ENCODE data around the gene SLC7A4.
A peak's percentile ranks its signal among the peaks of the same experiment; 100 is the strongest.
"Not testable (repeated sequence)": the region's sequence is repeated elsewhere in the genome, so short reads cannot be mapped to it uniquely, and the experiment has no call there.

The SLC7A4 gene

GRCh38 chr22:21014726-21015465, 17.5 kb downstream of the SLC7A4 start, which contains the start of gene P2RX6:
TSS of gene P2RX6 (plus strand) at chr22:21015165. CDS start at chr22:21015175, 10 bp downstream.
- DNase-seq: no peak

- DNase-seq: peak; percentile 91
Observed at GRCh38 chr22:21014202-21014725, 18.1 kb downstream of the SLC7A4 start.

- DNase-seq: no peak
Observed at GRCh38 chr22:21013657-21014201, 18.6 kb downstream of the SLC7A4 start.

DNA sequence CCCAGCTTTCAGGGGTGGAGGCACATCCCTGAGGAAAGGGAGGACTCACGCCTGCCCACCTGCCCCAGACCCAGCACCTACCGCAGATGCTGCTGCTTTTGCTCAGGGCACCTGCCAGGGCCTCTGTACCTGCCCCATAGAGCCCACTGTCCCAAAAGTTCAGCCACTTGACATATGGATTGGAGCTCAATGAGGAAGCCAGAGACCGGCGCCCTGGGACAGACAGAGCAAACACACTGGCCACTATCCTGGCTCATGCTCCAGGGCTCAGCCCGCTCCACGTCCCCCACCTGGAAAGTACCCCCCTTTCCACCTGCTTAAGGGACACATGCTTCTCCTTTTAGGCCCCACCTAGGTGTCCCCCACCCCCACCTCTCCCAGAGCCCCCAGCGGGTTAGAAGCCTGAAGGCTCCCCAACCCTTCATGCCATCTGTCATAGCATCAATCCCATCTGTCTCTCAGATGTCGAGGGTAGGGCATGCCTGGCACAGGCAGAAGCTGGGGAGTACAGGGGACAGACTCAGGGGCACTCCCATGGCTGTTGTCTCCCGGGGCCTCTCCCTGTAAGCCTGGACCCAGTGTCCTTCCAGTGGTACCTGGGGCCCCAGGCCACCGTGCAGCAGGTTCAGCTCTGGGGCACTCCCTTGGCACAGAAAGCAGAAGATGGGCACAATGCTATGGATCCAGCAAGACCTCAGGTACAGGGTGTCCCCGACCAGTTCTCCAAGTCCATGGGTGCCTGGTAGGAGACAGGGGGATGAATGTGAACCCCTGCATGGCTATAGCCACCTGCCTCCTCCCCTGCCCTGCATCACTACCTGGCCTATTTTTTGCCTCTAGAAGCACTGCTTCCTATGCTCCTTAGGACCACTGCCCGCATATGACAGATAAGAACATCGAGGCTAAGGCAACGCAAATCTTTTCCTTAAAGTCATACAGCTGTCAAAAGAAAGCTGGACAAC, 19.6 kb downstream of the SLC7A4 start:
- no peak for DNase-seq

DNA sequence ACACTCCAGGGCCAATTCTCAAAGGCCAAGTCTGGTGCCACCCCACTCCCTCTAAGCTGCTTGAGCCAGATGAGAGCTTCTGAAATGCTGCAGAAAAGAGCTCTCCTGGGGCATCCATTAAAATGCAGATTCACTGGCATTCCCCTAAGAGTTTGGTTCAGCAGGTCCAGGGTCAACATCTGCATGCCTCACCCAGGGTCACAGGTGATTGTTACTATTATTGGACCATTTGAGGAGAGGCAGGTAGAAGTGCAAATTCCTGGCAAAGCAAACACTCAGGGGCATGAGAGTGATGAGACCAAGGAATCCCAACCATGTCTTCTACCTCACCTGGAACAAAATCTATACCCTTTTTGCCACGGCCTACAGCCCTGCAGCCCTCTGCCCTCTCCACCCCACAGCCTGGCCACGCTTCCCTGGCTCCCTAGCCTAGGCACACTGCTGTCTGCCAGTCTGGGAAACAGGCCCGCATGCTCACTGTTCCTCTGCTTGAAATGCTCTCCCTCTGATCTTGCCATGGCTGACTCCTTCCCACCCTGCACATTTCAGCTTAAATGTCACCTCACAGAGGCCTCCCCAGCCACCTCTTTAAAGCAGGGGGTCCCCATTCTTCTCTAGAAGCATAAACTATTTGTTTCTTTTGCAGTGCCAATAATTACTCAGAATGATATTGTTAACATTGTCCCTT, 21.8 kb downstream of the SLC7A4 start:
- DNase-seq: no peak

DNA sequence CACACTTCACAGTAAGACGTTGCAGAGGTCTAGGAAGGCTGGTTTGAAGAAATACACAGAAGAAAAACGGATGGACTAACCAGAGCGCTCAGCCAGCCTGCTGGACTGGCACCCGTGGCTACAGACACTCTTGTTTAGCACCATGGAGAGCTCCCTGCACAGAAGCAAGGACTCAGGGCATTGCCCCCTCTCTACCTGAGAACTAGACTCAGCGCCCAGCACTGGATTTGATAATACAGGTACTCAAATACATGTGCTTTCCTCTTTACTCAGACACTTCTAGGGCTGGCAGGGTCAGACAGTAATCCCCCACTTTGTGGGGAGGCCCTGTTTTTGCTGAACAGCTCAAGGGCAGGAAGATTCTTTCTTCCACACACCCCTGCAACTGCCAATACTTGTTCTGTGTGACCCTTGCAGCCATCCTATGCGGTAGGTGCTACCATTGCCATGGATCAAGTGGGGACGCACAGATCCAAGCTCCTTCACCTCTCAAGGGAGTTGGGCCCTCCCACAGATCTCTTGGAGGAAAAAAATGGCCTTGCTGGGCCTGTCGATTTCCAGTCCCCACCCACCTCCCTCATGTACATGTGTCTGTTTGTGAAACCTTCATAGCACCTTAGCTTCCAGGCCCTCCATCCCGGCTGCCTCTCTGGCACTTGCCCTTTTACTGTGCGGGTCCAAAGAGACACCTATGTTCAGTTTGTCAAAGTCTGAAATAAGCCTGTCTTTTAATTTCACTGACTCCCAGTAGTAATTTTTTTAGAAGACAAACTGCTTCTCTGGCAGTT, 22.5 kb downstream of the SLC7A4 start:
- DNase-seq: peak; percentile 33

GRCh38 chr22:21009208-21009607, 23.2 kb downstream of the SLC7A4 start:
- DNase-seq: not testable (repeated sequence)

GRCh38 chr22:21003782-21004181, 28.6 kb downstream of the SLC7A4 start:
- DNase-seq: no peak

GRCh38 chr22:21001601-21002325, 30.6 kb downstream of the SLC7A4 start, which contains the start of gene THAP7:
TSS of gene THAP7 (minus strand) at chr22:21002118. CDS start at chr22:21001911, 207 bp downstream.
- peak; percentile 96 for DNase-seq

GRCh38 chr22:21000987-21001600, 31.3 kb downstream of the SLC7A4 start:
- DNase-seq: no peak

DNA sequence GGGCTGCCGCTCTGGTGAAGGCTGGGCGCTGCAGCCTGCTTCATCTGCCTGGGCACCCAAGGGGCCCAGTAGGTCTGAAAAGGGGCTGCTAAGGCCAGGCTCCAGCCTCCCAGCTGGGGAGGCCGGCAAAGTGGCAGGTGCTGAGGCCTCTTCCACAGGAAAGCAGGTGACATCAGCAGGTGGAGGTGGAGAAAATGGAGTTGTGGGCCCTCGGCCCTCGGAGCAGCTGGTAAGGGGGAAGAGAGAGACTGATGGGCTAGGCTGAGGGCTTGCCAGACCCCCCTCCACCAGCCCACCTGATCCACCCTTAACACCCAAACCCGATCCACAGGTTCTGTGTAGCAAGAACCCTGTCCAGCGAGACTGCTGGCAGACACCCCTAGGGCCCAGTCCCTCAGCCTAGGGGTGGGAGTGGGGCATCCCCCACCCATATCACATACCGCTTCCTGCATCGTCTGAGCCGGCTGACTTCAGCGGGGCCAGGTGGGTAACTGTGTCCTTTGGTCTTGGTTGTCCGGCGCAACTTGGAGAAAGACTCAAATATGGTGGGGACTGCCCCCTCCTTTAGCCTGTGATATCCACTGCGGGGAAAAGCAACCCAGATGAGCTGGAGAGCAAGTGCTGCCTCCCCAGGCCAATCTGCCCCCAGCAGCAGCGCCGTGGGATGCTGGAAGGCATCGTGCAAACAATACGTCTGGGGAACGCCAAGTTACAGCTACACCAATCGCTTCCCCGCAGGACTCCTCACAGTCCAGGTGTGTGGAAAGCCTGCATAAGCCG, 32.0 kb downstream of the SLC7A4 start:
- DNase-seq: no peak

GRCh38 chr22:20999350-21000206, 32.8 kb downstream of the SLC7A4 start:
- no peak for DNase-seq

- no peak for DNase-seq
Observed at GRCh38 chr22:20998411-20999336, 33.7 kb downstream of the SLC7A4 start.

- no peak for DNase-seq
Observed at GRCh38 chr22:20997536-20998257, 34.7 kb downstream of the SLC7A4 start.

DNA sequence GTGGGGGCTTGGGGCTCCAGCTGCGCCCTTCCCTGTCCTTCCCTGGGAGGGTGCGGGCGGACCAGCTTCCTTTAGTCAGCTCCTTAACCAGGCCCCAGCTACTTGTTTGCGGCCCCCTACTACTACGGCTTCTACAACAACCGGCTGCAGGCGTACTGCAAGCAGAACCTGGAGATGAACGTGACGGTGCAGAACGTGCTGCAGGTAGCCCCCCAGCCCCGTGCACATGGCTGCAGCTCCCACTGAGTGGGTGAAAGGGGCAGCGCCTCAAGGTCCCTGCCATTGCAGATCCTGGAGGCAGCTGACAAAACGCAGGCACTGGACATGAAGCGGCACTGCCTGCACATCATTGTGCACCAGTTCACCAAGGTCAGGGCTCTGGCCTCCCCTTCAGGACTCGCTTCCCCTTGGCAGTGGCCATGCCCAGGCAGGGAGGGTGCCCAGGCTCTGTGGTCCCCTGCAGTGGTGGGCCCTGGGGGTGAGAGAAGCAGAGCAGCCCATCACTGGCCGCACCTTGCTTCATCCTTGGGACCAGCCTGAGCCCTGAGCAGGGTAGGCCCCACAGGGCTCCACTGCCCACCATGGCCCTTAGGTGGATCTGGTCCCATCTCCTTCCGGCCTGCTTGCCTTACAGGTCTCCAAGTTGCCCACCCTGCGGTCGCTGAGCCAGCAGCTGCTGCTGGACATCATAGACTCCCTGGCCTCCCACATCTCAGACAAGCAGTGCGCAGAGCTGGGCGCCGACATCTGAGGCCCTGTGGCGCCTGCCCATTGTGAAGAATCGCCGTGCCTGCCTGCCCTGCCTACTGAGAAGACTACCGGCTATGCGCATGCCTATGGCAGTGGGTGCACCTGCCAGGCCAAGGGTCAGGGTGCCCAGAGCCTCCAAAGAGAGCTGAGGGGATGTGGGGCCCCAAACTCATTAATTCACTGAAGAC, 35.5 kb downstream of the SLC7A4 start:
- no peak for DNase-seq

- DNase-seq: no peak
Observed at GRCh38 chr22:20996031-20996410, 36.3 kb downstream of the SLC7A4 start.
